CD4-positive, alpha-beta T cell treated with Interleukin-4 for 4 hours (primary cell): Measurements from ENCODE around the gene JUND.

Source experiments
- DNase-seq: peaks from one replicate; pipeline ENCODE4 v3.0.0-alpha.2; 2020

Gene JUND

DNA sequence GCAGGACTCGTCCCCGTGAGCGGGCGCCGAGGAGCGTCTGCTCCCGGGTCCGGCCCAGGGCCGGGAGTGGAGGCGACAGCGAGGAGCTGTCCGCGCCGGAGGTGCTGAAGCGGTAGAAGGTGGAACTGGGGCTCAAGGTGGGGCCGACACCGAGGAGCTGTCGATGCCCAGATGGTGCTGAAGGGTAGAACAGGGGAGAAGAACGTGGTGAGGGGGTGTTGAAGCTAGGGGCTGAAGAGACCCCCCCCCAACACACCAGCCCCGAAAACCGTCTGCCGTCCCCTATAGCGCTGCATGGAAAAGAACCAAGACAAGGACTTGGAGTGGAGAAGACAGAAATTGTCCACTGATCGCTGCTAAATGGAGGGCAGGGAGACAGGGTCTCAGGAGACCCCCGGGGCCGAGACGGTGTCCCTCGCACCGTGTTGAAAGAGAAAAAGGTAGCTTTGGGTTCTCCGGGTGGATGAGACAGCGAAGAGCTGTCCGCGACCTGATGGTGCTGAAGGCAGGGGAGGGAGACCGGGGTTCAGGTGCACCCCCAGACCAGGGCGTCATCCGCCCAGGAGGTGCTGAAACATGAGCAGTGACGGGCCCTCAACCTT lies 48.1 kb downstream of the JUND start:
- DNase-seq, result peak; percentile 16

DNA sequence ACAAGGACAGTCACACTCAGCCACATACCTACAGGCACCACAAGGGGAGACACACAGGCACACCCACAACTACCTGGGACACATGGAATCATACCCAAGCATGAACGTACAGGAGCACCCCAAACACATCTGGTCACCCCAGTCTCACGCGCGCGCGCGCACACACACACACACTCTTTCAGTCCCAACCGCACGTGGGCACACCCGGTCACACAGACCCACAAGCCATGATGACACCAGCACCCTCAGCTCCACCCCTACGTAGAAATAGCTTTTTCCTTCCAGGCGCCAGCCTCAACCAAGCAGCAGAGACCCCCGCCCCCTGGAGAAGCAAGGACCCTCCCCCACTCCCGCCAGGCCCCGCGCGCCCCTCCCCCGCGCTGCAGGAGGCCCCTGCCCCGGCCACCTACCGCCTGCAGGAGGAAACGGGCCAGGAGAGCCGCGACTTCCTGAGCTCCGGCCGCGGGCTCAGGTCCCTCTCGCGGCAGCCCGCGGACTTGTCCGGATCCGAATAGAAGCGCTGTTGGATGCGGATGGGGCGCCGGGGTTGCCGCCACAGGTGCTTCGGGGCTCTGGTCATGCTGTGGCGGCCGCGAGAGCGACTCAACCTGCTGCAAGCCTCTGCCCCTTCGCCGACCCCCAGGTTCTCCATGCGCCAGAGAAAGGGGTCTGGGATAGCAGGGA lies 48.7 kb downstream of the JUND start:
- DNase-seq, result no peak

DNA sequence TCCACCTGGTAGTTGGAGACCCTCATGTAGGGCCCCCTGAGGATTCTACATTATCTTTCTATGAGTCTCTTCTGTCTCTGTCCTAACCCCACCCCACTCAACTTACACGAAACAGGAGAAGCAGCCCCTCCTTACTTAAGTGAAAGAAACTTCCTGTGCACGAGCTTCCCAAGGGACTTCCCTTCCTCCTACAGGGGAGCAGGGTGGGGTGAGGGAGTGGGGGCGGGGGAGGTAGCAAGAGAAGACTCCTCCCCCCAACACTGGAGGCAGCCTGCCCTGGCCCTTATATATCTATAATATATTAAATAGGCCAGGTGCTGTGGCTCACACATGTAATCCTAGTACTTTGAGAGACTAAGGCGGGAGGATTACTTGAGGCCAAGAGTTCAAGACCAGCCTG lies 49.6 kb downstream of the JUND start:
- DNase-seq, result no peak

GRCh38 chr19:18230941-18231734 lies 50.3 kb downstream of the JUND start:
- no peak for DNase-seq

DNA sequence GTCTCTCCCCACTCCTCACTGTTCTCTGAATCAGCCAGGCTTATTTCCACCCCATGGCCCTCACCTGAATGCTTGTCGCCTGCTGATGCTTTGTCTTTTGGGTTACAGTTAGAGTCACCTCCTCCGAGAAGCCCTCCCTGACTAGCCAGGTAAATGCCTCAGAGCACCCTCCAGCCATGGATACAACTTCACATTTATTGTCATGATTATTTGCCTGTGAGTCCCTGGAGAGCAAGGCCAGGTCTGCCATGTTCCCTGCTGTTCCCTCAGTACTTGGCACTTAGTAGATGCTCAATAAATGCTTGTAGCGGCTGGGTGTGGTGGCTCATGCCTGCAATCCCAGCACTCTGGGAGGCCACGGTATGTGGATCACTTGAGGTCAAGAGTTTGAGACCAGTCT lies 51.5 kb downstream of the JUND start:
- no peak for DNase-seq
